H1 (cell line): ENCODE results near the gene KCNC3. TPM values are rescaled to one million over a fixed set of nuclear protein-coding genes. Genes with fewer than 3 reads are reported as not detected.

Source experiments
- HDAC6 ChIP-seq: IDR thresholded peaks from one replicate; pipeline ENCODE4 v1.7.1; 2012; ENCODE audit warnings: low read depth, mild to moderate bottlenecking, inconsistent platforms, low read length, moderate library complexity
- RNF2 ChIP-seq: fragments of 200-900, 300-1000 bp; sonication (generic); IDR thresholded peaks from 2 replicates; pipeline ENCODE4 v1.7.1; 2016; ENCODE audit warnings: borderline replicate concordance, low read depth, mild to moderate bottlenecking, antibody characterized with exemption, low read length; ENCODE audit not compliant: poor library complexity, severe bottlenecking; ENCODE audit errors: missing control alignments
- polyA plus RNA-seq, 7 experiments: library from polyadenylated mRNA; depleted of rRNA in 3 of 7; stranded (reverse) in 5 of 7; unstranded in 2 of 7; fragments of >200 nt in 5 of 7; fragments of 200-250 nt in 2 of 7; gene quantifications; 1 replicate in 5 of 7; 2 replicates in 1 of 7; 4 replicates in 1 of 7; pipeline versions ENCODE4 v1.2.1 to v1.2.3, GENCODE V29; 2011 to 2013; ENCODE audit warnings: missing spikeins in 2 of 7, mixed read lengths in 2 of 7
- total RNA-seq: library from RNA; stranded (reverse); fragmentation: NEBNext Ultra II Directional; extraction: Animal tissue kit (Norgen Biotek cat#: 25700); gene quantifications from 2 replicates; pipeline ENCODE4 v1.2.1, GENCODE V29; 2021

Gene KCNC3
- total and polyA plus RNA-seq, 2 of the 8 experiments (the other 6 are each of a cell fraction or from before 2014, with no cell fraction given) = 3.9 to 7.2 TPM

GRCh38 chr19:50320051-50320450 lies 9.1 kb downstream of the KCNC3 start (continued):
- TF ChIP-seq RNF2 = no peak
- TF ChIP-seq HDAC6 = no peak
